Stimulated activated CD4-positive, alpha-beta T cell treated with anti-CD3 and anti-CD28 coated beads, TNF-alpha, amount 100 ng/mL, for 24 hours (primary cell): ENCODE results near the gene LRRC59.
"Not testable (repeated sequence)": the region's sequence is repeated elsewhere in the genome, so short reads cannot be mapped to it uniquely, and the experiment has no call there.

Experiments used
- DNase-seq, 3 experiments: peaks; one replicate each; pipeline ENCODE4 v3.0.0-alpha.2; 2020; ENCODE audit warnings: low read depth in 3 of 3

Gene LRRC59

GRCh38 chr17:50347117-50347893 is 50.0 kb downstream of the LRRC59 start:
- DNase-seq: no peak

GRCh38 chr17:50346313-50347116 is 50.8 kb downstream of the LRRC59 start:
- DNase-seq: peak; percentile 10 to 60 (median 22)

GRCh38 chr17:50345432-50346312 is 51.7 kb downstream of the LRRC59 start, which contains the start of gene XYLT2:
Gene XYLT2, plus strand, starts transcription at chr17:50346126. Its CDS starts 15 bp downstream, at chr17:50346141.
- DNase-seq: peak; percentile 74 to 90 (median 83)

GRCh38 chr17:50344731-50345365 is 52.5 kb downstream of the LRRC59 start:
- DNase-seq: no peak

- no peak for DNase-seq
These were observed 57.9 kb downstream of the LRRC59 start for GRCh38 chr17:50339381-50339780.

GRCh38 chr17:50338645-50339044 is 58.7 kb downstream of the LRRC59 start:
- no peak for DNase-seq

GRCh38 chr17:50337956-50338355 is 59.4 kb downstream of the LRRC59 start:
- DNase-seq: no peak

GRCh38 chr17:50333291-50334057 is 63.8 kb downstream of the LRRC59 start:
- DNase-seq: not testable (repeated sequence)

GRCh38 chr17:50332196-50332595 is 65.1 kb downstream of the LRRC59 start:
- no peak for DNase-seq
